Effector memory CD4-positive, alpha-beta T cell (primary cell): ENCODE data around the gene MAB21L4.

Source experiments
- DNase-seq, 3 donors: peaks; one replicate each; pipeline ENCODE4 v3.0.0-alpha.2; 2020
- H3K27ac ChIP-seq: 2 replicates; pipeline ENCODE4 v1.7.0; 2013; ENCODE audit warnings: mild to moderate bottlenecking, low read length, moderate library complexity; ENCODE audit not compliant: insufficient read depth, poor library complexity, severe bottlenecking
- H3K27me3 ChIP-seq: replicated peaks from 2 replicates; pipeline ENCODE4 v1.7.0; 2013; ENCODE audit warnings: mild to moderate bottlenecking, low read length; ENCODE audit not compliant: insufficient read depth, control insufficient read depth, poor library complexity, severe bottlenecking
- H3K36me3 ChIP-seq: 2 replicates; pipeline ENCODE4 v1.7.0; 2013; ENCODE audit warnings: mild to moderate bottlenecking, low read length, moderate library complexity; ENCODE audit not compliant: control insufficient read depth, insufficient read depth
- H3K4me1 ChIP-seq: 2 replicates; pipeline ENCODE4 v1.7.0; 2013; ENCODE audit warnings: low read length, mild to moderate bottlenecking; ENCODE audit not compliant: control insufficient read depth, insufficient read depth, poor library complexity, severe bottlenecking
- H3K4me3 ChIP-seq: 2 replicates; pipeline ENCODE4 v1.7.0; 2013; ENCODE audit warnings: low read length, low read depth, mild to moderate bottlenecking; ENCODE audit not compliant: insufficient read depth, poor library complexity, severe bottlenecking
- H3K9me3 ChIP-seq: 2 replicates; pipeline ENCODE4 v1.7.0; 2013; ENCODE audit warnings: mild to moderate bottlenecking, low read length, moderate library complexity; ENCODE audit not compliant: control insufficient read depth

The MAB21L4 gene

GRCh38 chr2:240931319-240931949, 35.5 kb upstream of the MAB21L4 start:
- H3K4me3 ChIP-seq: no peak overlapping the region
- H3K9me3 ChIP-seq: no peaks in the 10 kb centered on the region
- H3K36me3 ChIP-seq: no peaks in the 10 kb centered on the region
- no peaks in the 10 kb centered on the region for H3K4me1 ChIP-seq
- no peak overlapping the region for H3K27ac ChIP-seq
- no peak for DNase-seq
- no peaks in the 10 kb centered on the region for H3K27me3 ChIP-seq

DNA sequence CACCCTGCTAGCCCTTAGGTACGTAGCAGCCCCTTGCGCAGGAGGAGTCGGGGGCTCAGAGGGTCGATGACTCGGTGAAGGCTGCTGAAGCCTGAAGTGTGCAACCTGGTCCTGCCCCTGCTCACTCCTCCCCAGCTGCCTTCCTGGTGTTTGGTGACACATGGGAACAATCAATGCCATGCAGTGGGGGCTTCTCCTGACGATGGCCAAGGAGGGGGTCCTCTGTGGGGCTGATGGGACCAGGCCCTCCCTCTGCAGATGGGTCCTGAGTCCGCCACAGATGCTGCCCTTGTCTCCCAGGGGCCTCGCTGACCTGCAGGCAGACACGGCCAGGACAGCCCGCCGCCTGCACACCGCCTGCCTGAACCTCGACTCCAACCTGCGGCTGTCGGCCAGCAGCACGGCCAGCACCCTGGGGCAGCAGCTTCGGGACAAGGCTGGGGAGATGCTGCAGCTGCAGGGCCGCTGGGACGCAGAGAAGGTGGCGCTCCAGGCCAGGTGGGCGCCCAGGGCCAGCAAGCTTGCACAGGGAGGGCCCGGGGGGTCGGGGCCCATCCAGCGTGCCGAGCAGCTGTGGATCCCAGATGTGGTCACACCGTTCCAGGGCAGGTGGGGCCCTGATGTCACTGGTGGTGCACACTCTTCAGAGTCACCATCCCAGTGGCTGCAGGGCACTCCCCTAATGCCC, 34.8 kb upstream of the MAB21L4 start:
- H3K27ac ChIP-seq: no peak overlapping the region
- no peak overlapping the region for H3K4me3 ChIP-seq
- H3K36me3 ChIP-seq: no peaks in the 10 kb centered on the region
- H3K4me1 ChIP-seq: no peaks in the 10 kb centered on the region
- DNase-seq: no peak
- no peaks in the 10 kb centered on the region for H3K27me3 ChIP-seq
- H3K9me3 ChIP-seq: no peaks in the 10 kb centered on the region

GRCh38 chr2:240930096-240930630, 34.2 kb upstream of the MAB21L4 start:
- no peaks in the 10 kb centered on the region for H3K4me1 ChIP-seq
- no peaks in the 10 kb centered on the region for H3K9me3 ChIP-seq
- no peaks in the 10 kb centered on the region for H3K36me3 ChIP-seq
- no peak overlapping the region for H3K4me3 ChIP-seq
- H3K27me3 ChIP-seq: no peaks in the 10 kb centered on the region
- H3K27ac ChIP-seq: no peak overlapping the region
- no peak for DNase-seq

DNA sequence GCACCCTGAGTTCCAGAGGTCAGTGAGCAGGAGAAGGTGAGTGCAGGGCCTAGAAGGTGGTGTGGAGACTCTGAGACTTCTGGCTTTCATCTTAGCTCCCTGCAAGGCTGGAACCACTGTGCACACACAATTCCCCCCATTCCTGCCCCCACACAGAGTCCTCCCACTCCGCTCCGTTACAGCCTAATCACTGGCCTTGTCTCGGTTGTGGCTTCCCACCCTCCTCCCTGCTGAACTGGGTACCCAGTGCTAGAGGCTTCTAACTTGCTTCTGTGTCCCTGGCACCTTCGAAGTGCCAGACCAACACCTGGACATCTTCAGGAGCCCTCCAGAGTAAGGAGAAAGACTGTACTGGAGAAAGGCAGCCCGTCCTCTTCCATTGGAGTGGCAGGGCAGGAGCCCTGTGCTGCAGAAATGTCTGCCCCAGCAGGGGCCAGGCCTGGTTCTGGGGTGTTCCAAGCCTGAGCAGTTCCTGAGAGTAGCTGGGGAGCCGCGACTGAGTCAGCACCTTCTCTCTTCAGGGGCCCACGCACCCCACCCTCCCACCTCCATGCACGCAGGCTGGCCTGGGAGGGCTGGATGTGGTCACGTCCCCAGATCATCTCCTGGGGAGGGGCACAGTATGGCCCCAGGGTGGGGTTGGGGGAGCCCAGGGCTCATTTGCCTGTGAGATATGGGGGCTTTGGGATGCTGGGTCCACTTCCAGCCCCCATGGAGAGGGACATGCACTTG, 33.6 kb upstream of the MAB21L4 start:
- Histone ChIP-seq H3K27me3 (no peaks in the 10 kb centered on the region), H3K36me3 (no peaks in the 10 kb centered on the region), H3K9me3 (no peaks in the 10 kb centered on the region), H3K4me3 (no peak overlapping the region), H3K27ac (no peak overlapping the region), H3K4me1 (no peaks in the 10 kb centered on the region)
- no peak for DNase-seq

- Histone ChIP-seq H3K27ac (no peak overlapping the region), H3K36me3 (no peaks in the 10 kb centered on the region), H3K9me3 (no peaks in the 10 kb centered on the region), H3K27me3 (no peaks in the 10 kb centered on the region), H3K4me3 (no peak overlapping the region), H3K4me1 (no peaks in the 10 kb centered on the region)
- no peak for DNase-seq
Measured at GRCh38 chr2:240928476-240929363, 32.8 kb upstream of the MAB21L4 start.

GRCh38 chr2:240927390-240927781, 31.4 kb upstream of the MAB21L4 start:
- H3K36me3 ChIP-seq: no peaks in the 10 kb centered on the region
- DNase-seq: no peak
- no peak overlapping the region for H3K27ac ChIP-seq
- H3K9me3 ChIP-seq: no peaks in the 10 kb centered on the region
- H3K4me3 ChIP-seq: no peak overlapping the region
- H3K4me1 ChIP-seq: no peaks in the 10 kb centered on the region
- H3K27me3 ChIP-seq: no peaks in the 10 kb centered on the region

GRCh38 chr2:240926516-240927389, 30.8 kb upstream of the MAB21L4 start:
- Histone ChIP-seq H3K27ac (no peak overlapping the region), H3K4me3 (no peak overlapping the region), H3K36me3 (no peaks in the 10 kb centered on the region), H3K9me3 (no peaks in the 10 kb centered on the region), H3K27me3 (no peaks in the 10 kb centered on the region), H3K4me1 (no peaks in the 10 kb centered on the region)
- DNase-seq: no peak

DNA sequence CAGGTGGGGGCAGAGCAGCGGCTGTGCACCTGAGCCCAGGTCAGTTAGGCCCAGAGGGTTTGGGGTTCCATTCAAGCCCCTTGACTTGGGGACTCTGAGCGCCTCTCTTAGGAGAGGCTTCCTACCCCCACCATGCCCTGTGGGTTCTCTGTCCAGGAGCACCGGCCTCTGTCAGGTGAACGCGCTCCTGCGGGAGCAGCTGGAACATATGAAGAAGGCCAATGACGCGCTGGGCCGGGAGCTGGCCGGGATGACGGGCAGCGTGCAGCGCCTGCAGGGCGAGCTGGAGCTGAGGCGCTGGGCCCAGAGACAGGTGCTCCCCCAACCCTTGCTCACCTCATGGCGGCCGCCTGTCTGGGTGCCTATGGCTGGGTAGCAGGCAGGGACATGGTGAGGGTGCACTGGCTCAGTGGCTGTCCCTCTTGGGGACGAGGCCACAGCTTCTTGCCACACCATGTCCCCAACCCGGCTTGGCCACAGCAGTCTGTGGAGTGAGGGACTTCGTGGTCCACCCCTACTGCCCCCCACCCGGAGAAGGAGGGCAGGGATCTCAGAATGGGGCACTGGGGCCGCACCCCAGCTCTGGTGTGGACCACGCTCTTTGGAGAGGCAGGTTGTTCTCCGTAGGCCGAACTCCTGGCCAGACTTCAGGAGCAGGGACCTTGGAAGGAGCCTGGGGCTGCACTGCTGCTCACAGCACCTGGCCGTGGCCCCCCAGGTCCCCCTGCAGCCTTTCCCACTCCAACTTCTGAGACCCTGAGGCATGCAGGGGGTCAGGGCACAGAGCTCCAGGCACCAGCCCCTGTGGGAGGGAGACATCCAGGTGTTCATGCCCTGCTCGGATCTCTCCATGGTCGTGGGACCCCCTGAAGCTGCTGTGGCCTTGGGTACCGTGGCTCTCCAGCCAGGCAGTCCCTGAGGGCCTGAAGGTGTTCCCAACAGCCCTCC, 29.9 kb upstream of the MAB21L4 start:
- Histone ChIP-seq H3K27ac (no peak overlapping the region), H3K27me3 (no peaks in the 10 kb centered on the region), H3K9me3 (no peaks in the 10 kb centered on the region), H3K36me3 (no peaks in the 10 kb centered on the region), H3K4me1 (no peaks in the 10 kb centered on the region), H3K4me3 (no peak overlapping the region)
- DNase-seq: no peak
